IMR-90 (cell line): ENCODE data around the gene ATP1A4.

Experiments
- BHLHE40 ChIP-seq: fragments of 150-350 bp; IDR thresholded peaks from 2 replicates; pipeline ENCODE4 v1.6.1; 2016; ENCODE audit warnings: mild to moderate bottlenecking, low read depth, low read length
- CTCF ChIP-seq: conservative IDR thresholded peaks from 2 replicates; pipeline ENCODE4 v1.5.1; 2012; ENCODE audit warnings: mild to moderate bottlenecking, low read depth, low read length, improper control_type of control experiment
- MXI1 ChIP-seq: IDR thresholded peaks from 2 replicates; pipeline ENCODE4 v1.6.1; 2012; ENCODE audit warnings: low read depth, mild to moderate bottlenecking, low read length, moderate library complexity, borderline replicate concordance
- POLR2A ChIP-seq: IDR thresholded peaks from 2 replicates; pipeline ENCODE4 v1.6.1; 2012; ENCODE audit warnings: mild to moderate bottlenecking, low read depth, low read length
- RCOR1 ChIP-seq: IDR thresholded peaks from 2 replicates; pipeline ENCODE4 v1.6.1; 2012; ENCODE audit warnings: mild to moderate bottlenecking, low read length, improper control_type of control experiment; ENCODE audit not compliant: insufficient replicate concordance

- TF ChIP-seq CTCF (no peak), MXI1 (no peak), RCOR1 (no peak), POLR2A (no peak), BHLHE40 (no peak)
These were observed 35.7 kb upstream of the ATP1A4 start, which contains the start of gene ATP1A2 for GRCh38 chr1:160115545-160116282.
